ENCODE results near the gene SPOCK2. TPM values are rescaled to one million over a fixed set of nuclear protein-coding genes. Genes with fewer than 3 reads are reported as not detected.
"Not testable (repeated sequence)": the region's sequence is repeated elsewhere in the genome, so short reads cannot be mapped to it uniquely, and the experiment has no call there.

SPOCK2 gene
- total and polyA plus RNA-seq, 8 donors: 4.5 to 107 (median 8.7) TPM

- no peak for ATAC-seq
- H3K4me3 ChIP-seq: no peak overlapping the region
- H3K9me3 ChIP-seq: no peaks in the 10 kb centered on the region
- H3K27me3 ChIP-seq: no peaks in the 10 kb centered on the region
- H3K27ac ChIP-seq: no peak overlapping the region
- H3K4me1 ChIP-seq: no peaks in the 10 kb centered on the region
- intact Hi-C loops (cut with DNase I): no loop called here
- H3K36me3 ChIP-seq: no peaks in the 10 kb centered on the region
- TF ChIP-seq, protein P1, sequence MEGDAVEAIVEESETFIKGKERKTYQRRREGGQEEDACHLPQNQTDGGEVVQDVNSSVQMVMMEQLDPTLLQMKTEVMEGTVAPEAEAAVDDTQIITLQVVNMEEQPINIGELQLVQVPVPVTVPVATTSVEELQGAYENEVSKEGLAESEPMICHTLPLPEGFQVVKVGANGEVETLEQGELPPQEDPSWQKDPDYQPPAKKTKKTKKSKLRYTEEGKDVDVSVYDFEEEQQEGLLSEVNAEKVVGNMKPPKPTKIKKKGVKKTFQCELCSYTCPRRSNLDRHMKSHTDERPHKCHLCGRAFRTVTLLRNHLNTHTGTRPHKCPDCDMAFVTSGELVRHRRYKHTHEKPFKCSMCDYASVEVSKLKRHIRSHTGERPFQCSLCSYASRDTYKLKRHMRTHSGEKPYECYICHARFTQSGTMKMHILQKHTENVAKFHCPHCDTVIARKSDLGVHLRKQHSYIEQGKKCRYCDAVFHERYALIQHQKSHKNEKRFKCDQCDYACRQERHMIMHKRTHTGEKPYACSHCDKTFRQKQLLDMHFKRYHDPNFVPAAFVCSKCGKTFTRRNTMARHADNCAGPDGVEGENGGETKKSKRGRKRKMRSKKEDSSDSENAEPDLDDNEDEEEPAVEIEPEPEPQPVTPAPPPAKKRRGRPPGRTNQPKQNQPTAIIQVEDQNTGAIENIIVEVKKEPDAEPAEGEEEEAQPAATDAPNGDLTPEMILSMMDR (IDR thresholded peaks at IDR 0.05): no peak
- no peak for DNase-seq
These were observed 53.0 kb downstream of the SPOCK2 start for GRCh38 chr10:72035252-72035887.

DNA sequence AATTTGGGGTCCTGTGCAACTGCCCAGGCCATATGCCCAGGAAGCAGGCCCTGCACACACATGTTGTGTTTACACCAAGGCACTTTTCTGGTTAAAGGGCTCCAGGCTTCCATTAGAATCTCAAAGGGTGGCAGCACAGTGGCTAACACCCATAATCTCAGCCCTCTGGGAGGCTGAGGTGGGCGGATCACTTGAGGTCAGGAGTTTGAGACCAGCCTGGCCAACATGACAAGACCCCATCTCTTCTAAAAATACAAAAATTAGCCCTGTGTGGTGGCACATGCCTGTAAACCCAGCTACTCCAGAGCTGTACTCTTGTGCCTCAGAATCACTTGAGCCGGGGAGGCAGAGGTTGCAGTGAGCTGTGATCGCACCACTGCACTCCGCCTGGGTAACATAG lies 53.6 kb downstream of the SPOCK2 start:
- H3K9me3 ChIP-seq: no peaks in the 10 kb centered on the region
- no peaks in the 10 kb centered on the region for H3K27me3 ChIP-seq
- H3K27ac ChIP-seq: no peak overlapping the region
- ATAC-seq: no peak
- TF ChIP-seq, protein P1 (IDR thresholded peaks at IDR 0.05): no peak
- H3K36me3 ChIP-seq: no peaks in the 10 kb centered on the region
- H3K4me1 ChIP-seq: no peaks in the 10 kb centered on the region
- no peak for DNase-seq
- no peak overlapping the region for H3K4me3 ChIP-seq
- intact Hi-C loops (cut with DNase I): no loop called here

DNA sequence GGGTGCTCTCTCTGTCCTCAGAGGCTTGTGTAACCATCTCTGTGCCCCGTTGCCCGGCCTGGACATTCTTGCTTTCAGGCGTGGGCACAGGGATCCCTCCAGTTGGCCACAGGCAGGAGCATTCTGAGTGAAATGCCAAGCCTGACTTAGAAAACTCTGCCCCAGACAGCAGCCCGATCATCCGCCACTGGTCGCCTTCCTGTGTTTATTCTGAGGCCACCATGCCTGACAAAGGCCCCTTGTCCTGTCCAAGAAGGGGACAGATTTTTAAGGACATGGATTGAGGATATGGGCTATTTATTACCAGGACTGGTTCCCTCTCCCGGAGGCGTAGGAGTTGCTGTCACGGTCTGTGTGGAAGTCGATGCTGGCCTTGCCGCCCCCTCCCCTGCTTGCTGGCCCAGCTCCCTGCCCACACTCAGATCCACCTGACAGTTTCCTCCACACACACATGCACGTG lies 54.3 kb downstream of the SPOCK2 start:
- TF ChIP-seq, protein P1 (IDR thresholded peaks at IDR 0.05): no peak
- intact Hi-C loops (cut with DNase I): no loop called here
- Histone ChIP-seq H3K4me1 (no peaks in the 10 kb centered on the region), H3K4me3 (no peak overlapping the region), H3K27ac (no peak overlapping the region), H3K36me3 (no peaks in the 10 kb centered on the region), H3K9me3 (no peaks in the 10 kb centered on the region), H3K27me3 (no peaks in the 10 kb centered on the region)
- no peak for ATAC-seq
- no peak for DNase-seq

DNA sequence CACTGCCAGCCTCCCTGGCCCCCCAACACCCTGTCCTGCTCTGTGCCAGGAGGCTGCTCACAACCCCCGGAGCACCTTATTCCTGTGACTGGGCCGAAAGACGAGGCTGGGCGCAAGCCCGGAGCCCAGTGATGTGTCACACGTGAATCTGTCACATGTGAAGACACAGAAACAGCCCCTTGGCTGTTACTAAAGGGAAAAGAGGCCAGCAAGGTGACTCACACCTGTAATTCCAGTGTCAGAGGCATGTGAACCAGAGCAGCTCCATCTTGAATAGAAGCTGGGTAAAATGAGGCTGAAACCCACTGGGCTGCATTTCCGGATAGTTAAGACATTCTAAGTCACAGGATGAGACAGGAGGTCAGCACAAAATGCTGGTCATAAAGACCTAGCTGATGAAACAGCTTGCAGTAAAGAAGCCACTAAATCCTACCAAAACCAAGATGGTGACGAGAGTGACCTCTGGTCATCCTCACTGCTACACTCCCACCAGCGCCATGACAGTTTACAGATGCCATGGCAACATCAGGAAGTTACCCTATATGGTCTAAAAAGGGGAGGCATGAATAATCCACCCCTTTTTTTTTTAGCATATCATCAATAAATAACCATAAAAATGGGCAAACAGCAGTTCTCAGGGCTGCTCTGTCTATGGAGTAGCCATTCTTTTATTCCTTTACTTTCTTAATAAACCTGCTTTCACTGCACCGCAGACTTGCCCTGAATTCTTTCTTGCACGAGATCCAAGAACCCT lies 55.8 kb downstream of the SPOCK2 start:
- H3K4me1 ChIP-seq; H3K4me3 ChIP-seq; H3K27me3 ChIP-seq; intact Hi-C loops (cut with DNase I); H3K36me3 ChIP-seq; DNase-seq; H3K27ac ChIP-seq; H3K9me3 ChIP-seq; ATAC-seq: not testable (repeated sequence)

GRCh38 chr10:72031706-72032105 lies 56.6 kb downstream of the SPOCK2 start:
- H3K4me1 ChIP-seq: no peaks in the 10 kb centered on the region

More at GRCh38 chr10:72031706-72032105, 56.6 kb downstream of the SPOCK2 start:
- H3K27ac ChIP-seq: no peak overlapping the region
- H3K27me3 ChIP-seq: no peaks in the 10 kb centered on the region
- H3K4me3 ChIP-seq: no peak overlapping the region
- no peaks in the 10 kb centered on the region for H3K9me3 ChIP-seq
- TF ChIP-seq, protein P1 (IDR thresholded peaks at IDR 0.05): no peak
- intact Hi-C loops (cut with DNase I): no loop called here
- no peaks in the 10 kb centered on the region for H3K36me3 ChIP-seq
- DNase-seq (no peak), ATAC-seq (no peak)

Measured in left lung (tissue), 10 donors.